HG03039 (cell line): ENCODE measurements around the gene FUT6.
"Not testable (repeated sequence)": the region's sequence is repeated elsewhere in the genome, so short reads cannot be mapped to it uniquely, and the experiment has no call there.

ENCODE experiments used
- ATAC-seq: cut with Tn5 transposase; IDR thresholded peaks from one replicate; pipeline ENCODE4 v1.9.1; 2021; ENCODE audit warnings: mild to moderate bottlenecking, moderate library complexity; ENCODE audit not compliant: unreplicated experiment

Gene FUT6

GRCh38 chr19:5839065-5840017 lies at the start of gene FUT6:
Gene FUT6 (minus strand): TSS chr19:5839702. CDS start chr19:5832567, 7,135 bp downstream.
- no peak for ATAC-seq

GRCh38 chr19:5884065-5884811 lies 44.7 kb upstream of the FUT6 start:
- not testable (repeated sequence) for ATAC-seq

- ATAC-seq = not testable (repeated sequence)
Observed at GRCh38 chr19:5883157-5883873, 43.8 kb upstream of the FUT6 start.

- ATAC-seq = no peak
Observed at GRCh38 chr19:5882421-5882968, 43.0 kb upstream of the FUT6 start.

- ATAC-seq = no peak
Observed at GRCh38 chr19:5881543-5882299, 42.2 kb upstream of the FUT6 start.

- ATAC-seq = no peak
Observed at GRCh38 chr19:5880604-5881078, 41.1 kb upstream of the FUT6 start.

GRCh38 chr19:5880196-5880595 lies 40.7 kb upstream of the FUT6 start:
- ATAC-seq = no peak

GRCh38 chr19:5877882-5878281 lies 38.4 kb upstream of the FUT6 start:
- ATAC-seq = no peak

GRCh38 chr19:5877427-5877826 lies 37.9 kb upstream of the FUT6 start:
- no peak for ATAC-seq

- not testable (repeated sequence) for ATAC-seq
Observed at GRCh38 chr19:5874496-5874895, 35.0 kb upstream of the FUT6 start.

- no peak for ATAC-seq
Observed at GRCh38 chr19:5873617-5874199, 34.2 kb upstream of the FUT6 start.

GRCh38 chr19:5870986-5871394 lies 31.5 kb upstream of the FUT6 start:
- ATAC-seq = no peak

GRCh38 chr19:5867201-5868136 lies 28.0 kb upstream of the FUT6 start:
- ATAC-seq = no peak

- no peak for ATAC-seq
Observed at GRCh38 chr19:5865772-5866171, 26.3 kb upstream of the FUT6 start.

GRCh38 chr19:5864725-5865486 lies 25.4 kb upstream of the FUT6 start:
- no peak for ATAC-seq

GRCh38 chr19:5864013-5864720 lies 24.7 kb upstream of the FUT6 start:
- ATAC-seq = no peak

- ATAC-seq = no peak
Observed at GRCh38 chr19:5863030-5863665, 23.6 kb upstream of the FUT6 start.
